Measurements from ENCODE around the gene ZFC3H1.

GRCh38 chr12:71684081-71684480 is 20.4 kb upstream of the ZFC3H1 start:
- no peak for TF ChIP-seq CTCF (IDR thresholded peaks at IDR 0.05; ENCODE audit: low read depth, low read length)
- TF ChIP-seq, protein P1, sequence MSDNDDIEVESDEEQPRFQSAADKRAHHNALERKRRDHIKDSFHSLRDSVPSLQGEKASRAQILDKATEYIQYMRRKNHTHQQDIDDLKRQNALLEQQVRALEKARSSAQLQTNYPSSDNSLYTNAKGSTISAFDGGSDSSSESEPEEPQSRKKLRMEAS (IDR thresholded peaks at IDR 0.05; ENCODE audit: low read depth, low read length): no peak
- no peak for TF ChIP-seq POLR2A (IDR thresholded peaks at IDR 0.05; ENCODE audit: extremely low read depth, insufficient read length)
- TF ChIP-seq MYC (IDR thresholded peaks at IDR 0.05; ENCODE audit: low read depth, low read length): no peak
